HEK293T (cell line): ENCODE results near the gene LAMB1.
"Not testable (repeated sequence)": the region's sequence is repeated elsewhere in the genome, so short reads cannot be mapped to it uniquely, and the experiment has no call there.

Experiments
- CTCF ChIA-PET: fragments of 350-600 bp; formaldehyde crosslinking; extraction: SDS; loops from one replicate; lab custom pipeline; 2021; ENCODE audit warnings: antibody characterized with exemption, inconsistent platforms; lab: Yijun Ruan, JAX
- POLR2A ChIA-PET: fragments of 350-600 bp; formaldehyde crosslinking; extraction: SDS; loops from one replicate; lab custom pipeline; 2020; ENCODE audit warnings: antibody characterized with exemption, inconsistent platforms; lab: Yijun Ruan, JAX
- DNase-seq: peaks from one replicate; pipeline ENCODE4 v3.0.0; 2012; ENCODE audit warnings: mixed read lengths; ENCODE audit errors: extremely low spot score
- ARNT ChIP-seq: fragments of 450-650 bp; IDR thresholded peaks from 2 replicates; pipeline ENCODE4 v1.6.1; 2017; ENCODE audit warnings: mild to moderate bottlenecking
- BHLHE40 ChIP-seq: fragments of 450-650 bp; IDR thresholded peaks from 2 replicates; pipeline ENCODE4 v1.6.1; 2016; ENCODE audit warnings: mild to moderate bottlenecking, moderate library complexity, borderline replicate concordance
- CTBP1 ChIP-seq: fragments of 450-650 bp; IDR thresholded peaks from 2 replicates; pipeline ENCODE4 v1.6.1; 2016; ENCODE audit warnings: borderline replicate concordance
- ELF4 ChIP-seq: fragments of 450-650 bp; IDR thresholded peaks from 2 replicates; pipeline ENCODE4 v1.6.1; 2017; ENCODE audit warnings: antibody characterized with exemption
- FOXA1 ChIP-seq: fragments of 450-650 bp; IDR thresholded peaks from 2 replicates; pipeline ENCODE4 v1.6.1; 2016; ENCODE audit warnings: mild to moderate bottlenecking
- FOXK2 ChIP-seq: fragments of 450-650 bp; IDR thresholded peaks from 2 replicates; pipeline ENCODE4 v1.6.1; 2016; ENCODE audit warnings: mild to moderate bottlenecking
- FOXM1 ChIP-seq: fragments of 450-650 bp; IDR thresholded peaks from 2 replicates; pipeline ENCODE4 v1.6.1; 2017; ENCODE audit warnings: mild to moderate bottlenecking, borderline replicate concordance
- HDGF ChIP-seq: fragments of 450-650 bp; IDR thresholded peaks from 2 replicates; pipeline ENCODE4 v1.6.1; 2017; ENCODE audit warnings: antibody characterized with exemption, borderline replicate concordance
- L3MBTL2 ChIP-seq: fragments of 450-650 bp; conservative IDR thresholded peaks from 2 replicates; pipeline ENCODE4 v1.6.1; 2016; ENCODE audit warnings: mild to moderate bottlenecking
- LEF1 ChIP-seq: fragments of 450-650 bp; IDR thresholded peaks from 2 replicates; pipeline ENCODE4 v1.6.1; 2017; ENCODE audit warnings: mild to moderate bottlenecking, borderline replicate concordance
- NFRKB ChIP-seq: fragments of 450-650 bp; IDR thresholded peaks from 2 replicates; pipeline ENCODE4 v1.6.1; 2016; ENCODE audit warnings: mild to moderate bottlenecking, moderate library complexity
- SP1 ChIP-seq: fragments of 450-650 bp; IDR thresholded peaks from 2 replicates; pipeline ENCODE4 v1.6.1; 2017
- SUZ12 ChIP-seq: fragments of 450-650 bp; IDR thresholded peaks from 2 replicates; pipeline ENCODE4 v1.6.1; 2016; ENCODE audit warnings: mild to moderate bottlenecking
- TARDBP ChIP-seq: fragments of 450-650 bp; IDR thresholded peaks from 2 replicates; pipeline ENCODE4 v1.6.1; 2016
- ZNF384 ChIP-seq: fragments of 450-650 bp; IDR thresholded peaks from 2 replicates; pipeline ENCODE4 v1.6.1; 2016
- TF ChIP-seq, protein P1 (sequence below): fragments of 450-650 bp; IDR thresholded peaks from 2 replicates; pipeline ENCODE4 v1.6.1; 2016

The LAMB1 gene

GRCh38 chr7:107889992-107890391 is 113.0 kb downstream of the LAMB1 start:
- DNase-seq, result no peak
- TF ChIP-seq ELF4 (no peak), FOXM1 (no peak), NFRKB (no peak), TARDBP (no peak), L3MBTL2 (no peak), FOXA1 (no peak), LEF1 (no peak), CTBP1 (no peak), ZNF384 (no peak), ARNT (no peak), SUZ12 (no peak), BHLHE40 (no peak), SP1 (no peak), HDGF (no peak)
- TF ChIP-seq, protein P1, sequence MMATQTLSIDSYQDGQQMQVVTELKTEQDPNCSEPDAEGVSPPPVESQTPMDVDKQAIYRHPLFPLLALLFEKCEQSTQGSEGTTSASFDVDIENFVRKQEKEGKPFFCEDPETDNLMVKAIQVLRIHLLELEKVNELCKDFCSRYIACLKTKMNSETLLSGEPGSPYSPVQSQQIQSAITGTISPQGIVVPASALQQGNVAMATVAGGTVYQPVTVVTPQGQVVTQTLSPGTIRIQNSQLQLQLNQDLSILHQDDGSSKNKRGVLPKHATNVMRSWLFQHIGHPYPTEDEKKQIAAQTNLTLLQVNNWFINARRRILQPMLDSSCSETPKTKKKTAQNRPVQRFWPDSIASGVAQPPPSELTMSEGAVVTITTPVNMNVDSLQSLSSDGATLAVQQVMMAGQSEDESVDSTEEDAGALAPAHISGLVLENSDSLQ, result no peak
- ChIA-PET CTCF (interaction anchor here (0.8 to 2.0 kb wide), 2 partner anchors 10 to 223 kb away, joined by 3 to 8 read pairs; no protein-coding TSS in a partner anchor), POLR2A (interaction anchor here (0.9 to 2.1 kb wide), 4 partner anchors 8 to 635 kb away, joined by 3 to 6 read pairs (median 4); partner anchors contain the start of gene CBLL1)

- POLR2A ChIA-PET, CTCF ChIA-PET, DNase-seq: not testable (repeated sequence)
Observed at GRCh38 chr7:107887827-107888226, 115.1 kb downstream of the LAMB1 start.

GRCh38 chr7:107884066-107884818 is 118.7 kb downstream of the LAMB1 start:
- POLR2A ChIA-PET, result no interaction called here
- TF ChIP-seq ELF4 (no peak), L3MBTL2 (no peak), SUZ12 (no peak), LEF1 (no peak), FOXM1 (no peak), TARDBP (no peak), BHLHE40 (no peak), SP1 (no peak)
- no peak for DNase-seq
- CTCF ChIA-PET, result no interaction called here

DNA sequence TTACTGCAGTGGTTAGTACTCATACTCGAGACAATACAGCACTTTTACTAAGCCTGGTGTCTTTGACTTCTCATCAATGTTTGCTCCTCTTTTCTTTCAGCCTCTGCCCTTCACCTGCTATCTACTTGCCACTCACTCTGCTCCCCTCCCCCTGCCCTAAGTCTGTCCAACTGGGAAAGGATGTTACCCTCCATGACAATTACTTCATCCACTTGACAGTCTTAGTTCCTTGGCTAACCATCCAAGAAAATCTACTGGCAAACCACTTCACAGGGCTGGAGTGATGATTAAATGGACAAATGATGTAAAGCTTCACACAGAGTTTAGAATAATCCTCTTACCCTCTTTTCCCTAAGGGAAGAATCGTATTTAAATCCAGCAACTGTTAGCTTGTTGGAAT is 120.2 kb downstream of the LAMB1 start:
- TF ChIP-seq, protein P1, result no peak
- TF ChIP-seq ARNT (no peak), LEF1 (no peak), CTBP1 (no peak), FOXA1 (no peak), ELF4 (no peak), TARDBP (no peak), SUZ12 (no peak), L3MBTL2 (no peak), FOXM1 (no peak), BHLHE40 (no peak), NFRKB (no peak), HDGF (no peak), FOXK2 (no peak), ZNF384 (no peak), SP1 (no peak)
- ChIA-PET CTCF (no interaction called here), POLR2A (no interaction called here)
- DNase-seq, result no peak

GRCh38 chr7:107879400-107880035 is 123.4 kb downstream of the LAMB1 start:
- CTCF ChIA-PET, result interaction anchor here (0.6 to 2.2 kb wide), 7 partner anchors 11 to 710 kb away, joined by 3 to 10 read pairs (median 4); partner anchors contain the start of gene DLD

GRCh38 chr7:107878636-107879035 is 124.3 kb downstream of the LAMB1 start:
- ChIA-PET CTCF (interaction anchor here (0.6 to 2.2 kb wide), 5 partner anchors 11 to 135 kb away, joined by 3 to 10 read pairs (median 4); partner anchors contain the start of gene DLD), POLR2A (interaction anchor here (1.7 kb wide), 1 partner anchor 135 kb away, joined by 5 read pairs; the partner anchor contains the start of gene CBLL1)
- DNase-seq, result no peak
- no peak for TF ChIP-seq FOXK2
- no peak for TF ChIP-seq SUZ12
- no peak for TF ChIP-seq SP1
- TF ChIP-seq HDGF, result no peak
- TF ChIP-seq ZNF384, result no peak
- TF ChIP-seq NFRKB, result no peak
- TF ChIP-seq LEF1, result no peak
- TF ChIP-seq ARNT, result no peak
- TF ChIP-seq ELF4, result no peak
- TF ChIP-seq TARDBP, result no peak
- no peak for TF ChIP-seq CTBP1
- no peak for TF ChIP-seq FOXM1
- TF ChIP-seq FOXA1, result no peak
- TF ChIP-seq BHLHE40, result no peak
- TF ChIP-seq L3MBTL2, result no peak
- TF ChIP-seq, protein P1, result no peak

More at GRCh38 chr7:107879400-107880035, 123.4 kb downstream of the LAMB1 start:
- peak; percentile 50 for DNase-seq
- POLR2A ChIA-PET, result interaction anchor here (0.8 to 1.7 kb wide), 2 partner anchors 11 to 136 kb away, joined by 3 to 5 read pairs; partner anchors contain the start of genes CBLL1 and DLD
- TF ChIP-seq, protein P1, result no peak
- TF ChIP-seq BHLHE40 (no peak), ZNF384 (no peak), FOXA1 (no peak), SUZ12 (no peak), ARNT (no peak), LEF1 (no peak)
